Hematopoietic multipotent progenitor cell treated with erythropoietin and hydrocortisone succinate and interleukin-3 and kit ligand, for 4 days (in vitro differentiated cells): ENCODE measurements around the gene CCDC149.

ENCODE experiments used
- DNase-seq: peaks from one replicate; pipeline ENCODE4 v3.0.0-alpha.2; 2015

The CCDC149 gene

DNA sequence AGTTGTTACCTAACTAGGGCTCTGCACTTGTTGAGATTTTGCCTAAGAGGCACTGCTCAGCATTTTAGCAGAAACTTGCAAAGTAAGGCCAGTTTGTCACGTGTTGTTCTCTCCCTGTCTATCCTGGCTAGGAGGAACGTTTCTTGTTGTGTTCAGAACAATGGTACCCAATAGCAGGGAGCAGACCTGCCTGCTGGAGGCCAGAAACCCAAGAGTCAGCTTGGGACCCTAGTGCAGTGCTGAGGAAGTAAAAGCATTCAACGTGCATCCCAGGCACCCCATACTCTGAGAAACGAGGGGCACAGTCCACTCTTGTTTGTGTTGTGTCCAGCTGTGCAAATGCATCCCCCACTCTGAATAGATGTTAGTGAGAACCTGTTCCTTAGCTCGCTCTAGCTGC is 75.1 kb downstream of the CCDC149 start:
- DNase-seq, result no peak

- DNase-seq, result no peak
These were observed 75.5 kb downstream of the CCDC149 start for GRCh38 chr4:24837336-24837735.

- DNase-seq, result no peak
These were observed 76.1 kb downstream of the CCDC149 start for GRCh38 chr4:24836661-24837242.

DNA sequence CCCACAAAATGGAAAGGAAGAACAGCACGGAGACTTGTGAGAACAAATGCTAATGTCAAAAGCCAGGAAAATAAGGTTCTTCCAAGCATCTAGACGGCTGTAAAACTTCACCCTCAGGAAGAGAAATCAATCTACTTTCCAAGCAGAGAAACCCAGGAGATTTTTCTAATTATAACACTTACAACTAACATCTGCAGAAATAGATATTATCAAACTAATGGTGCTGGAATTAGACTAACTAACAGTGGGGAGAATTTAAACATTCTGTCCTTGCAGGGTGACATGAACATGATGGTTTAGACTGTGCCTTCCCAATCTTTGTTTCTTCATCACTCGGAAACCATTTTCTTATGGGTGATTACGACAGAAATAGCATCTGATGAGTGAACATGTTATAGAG is 77.1 kb downstream of the CCDC149 start:
- DNase-seq, result no peak

DNA sequence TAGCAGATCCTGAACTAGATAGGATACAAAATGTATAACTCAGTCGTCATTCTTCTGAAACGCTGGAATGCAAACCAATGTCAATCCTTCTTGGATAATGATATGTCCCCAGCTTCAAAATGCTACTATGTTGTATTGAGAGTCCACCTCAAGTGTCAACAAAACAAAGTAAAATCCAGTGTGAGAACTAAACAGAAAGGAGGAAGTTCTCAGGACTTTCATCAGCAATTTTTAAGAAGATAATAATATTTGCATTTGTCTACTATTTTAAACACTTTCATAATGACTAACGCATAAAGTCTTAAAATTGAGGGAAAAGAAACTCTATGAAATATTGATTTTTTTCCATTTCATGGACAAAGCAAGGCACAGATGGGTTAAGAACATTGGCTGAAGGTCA is 81.2 kb downstream of the CCDC149 start:
- no peak for DNase-seq

GRCh38 chr4:24824720-24825119 is 88.1 kb downstream of the CCDC149 start:
- DNase-seq, result no peak

- DNase-seq, result peak; percentile 19
These were observed 92.3 kb downstream of the CCDC149 start for GRCh38 chr4:24820541-24820940.

DNA sequence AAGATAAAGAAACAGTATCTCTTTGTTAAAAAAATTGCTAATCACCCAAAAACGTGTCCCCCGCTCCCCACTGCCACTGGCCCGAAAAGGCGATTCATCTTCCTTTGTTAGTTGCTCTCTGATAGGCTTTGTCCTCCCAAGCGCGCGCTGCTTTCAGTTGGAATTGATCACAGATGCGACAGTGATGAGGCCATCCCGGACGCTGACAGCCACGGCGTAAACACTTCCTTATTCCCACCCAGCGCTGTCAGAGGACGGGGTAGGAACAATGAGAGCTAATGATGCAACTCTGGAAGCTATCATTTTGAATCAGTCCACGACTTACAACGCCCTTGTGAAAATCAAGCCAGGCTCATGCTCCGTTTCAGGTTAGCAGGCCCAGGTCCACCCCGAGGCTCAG is 96.0 kb downstream of the CCDC149 start:
- DNase-seq, result no peak

DNA sequence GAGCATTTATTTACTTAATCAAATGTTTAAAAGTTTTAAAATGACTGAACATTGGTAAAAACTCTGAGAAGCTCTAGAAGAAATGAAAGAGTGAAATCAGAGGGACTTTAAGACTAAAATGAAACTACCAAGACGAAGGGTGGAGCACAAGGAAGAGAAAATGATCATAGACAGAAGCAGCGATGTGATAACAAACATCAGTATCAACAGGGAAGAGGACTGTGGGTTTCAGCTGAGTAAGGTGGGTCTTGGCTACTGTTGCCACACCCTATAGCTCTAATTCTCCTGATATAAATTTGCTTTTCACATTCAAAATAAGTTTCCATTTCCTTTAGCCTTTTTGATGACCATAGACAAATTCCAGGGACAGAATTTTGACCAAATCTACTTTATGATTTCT is 99.1 kb downstream of the CCDC149 start:
- peak; percentile 5 for DNase-seq

- DNase-seq, result no peak
These were observed 101.8 kb downstream of the CCDC149 start for GRCh38 chr4:24810871-24811631.

DNA sequence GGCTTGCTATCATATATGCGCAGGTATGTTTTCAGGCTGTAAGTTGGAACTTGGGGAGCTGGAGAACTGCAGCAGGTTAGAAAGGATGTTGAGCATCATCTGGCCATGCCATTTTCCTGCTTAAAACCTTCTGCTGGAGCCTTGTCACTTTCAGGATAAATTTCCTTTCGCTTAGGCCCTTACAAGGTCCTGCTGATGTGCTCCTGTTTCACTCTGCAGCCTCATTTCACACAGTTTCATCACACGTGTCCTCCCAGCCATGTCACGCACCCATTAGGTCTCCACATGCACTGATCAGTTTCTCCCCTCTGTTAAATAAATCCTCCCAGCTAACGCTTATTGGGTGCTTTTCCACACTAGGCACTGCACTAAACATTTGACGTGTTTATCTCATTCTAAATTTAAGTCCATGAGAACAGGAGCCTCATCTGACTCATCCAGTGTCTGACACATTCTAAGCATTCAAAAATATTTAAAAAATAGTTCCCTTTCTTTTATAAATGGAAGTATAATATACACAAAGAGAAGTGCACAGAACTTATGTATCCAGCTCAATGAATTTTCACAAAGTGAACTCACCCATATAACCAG is 102.9 kb downstream of the CCDC149 start:
- DNase-seq, result no peak

- DNase-seq, result peak; percentile 17
These were observed 103.5 kb downstream of the CCDC149 start for GRCh38 chr4:24809376-24809775.

GRCh38 chr4:24808955-24809354 is 103.9 kb downstream of the CCDC149 start:
- DNase-seq, result no peak

DNA sequence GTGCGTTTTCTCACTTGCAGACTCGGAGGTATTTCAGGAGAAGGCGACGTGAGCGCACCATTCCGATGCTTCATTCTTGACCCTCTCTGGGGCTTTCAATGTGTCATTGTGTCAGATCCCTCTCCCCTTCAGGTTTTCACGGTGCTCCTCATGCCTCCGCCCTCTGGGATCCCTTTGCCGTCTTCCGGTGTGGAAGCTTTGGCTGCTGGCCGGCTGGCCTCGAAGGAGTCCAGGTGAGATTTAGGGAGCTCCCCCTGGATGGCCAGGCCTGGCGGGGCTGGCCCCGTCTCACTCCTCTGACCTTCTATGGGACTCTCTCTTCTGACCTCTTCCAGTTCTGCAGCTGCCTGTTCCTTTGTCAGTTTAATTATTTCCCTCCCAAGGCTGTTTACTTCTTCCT is 104.6 kb downstream of the CCDC149 start:
- DNase-seq, result no peak

DNA sequence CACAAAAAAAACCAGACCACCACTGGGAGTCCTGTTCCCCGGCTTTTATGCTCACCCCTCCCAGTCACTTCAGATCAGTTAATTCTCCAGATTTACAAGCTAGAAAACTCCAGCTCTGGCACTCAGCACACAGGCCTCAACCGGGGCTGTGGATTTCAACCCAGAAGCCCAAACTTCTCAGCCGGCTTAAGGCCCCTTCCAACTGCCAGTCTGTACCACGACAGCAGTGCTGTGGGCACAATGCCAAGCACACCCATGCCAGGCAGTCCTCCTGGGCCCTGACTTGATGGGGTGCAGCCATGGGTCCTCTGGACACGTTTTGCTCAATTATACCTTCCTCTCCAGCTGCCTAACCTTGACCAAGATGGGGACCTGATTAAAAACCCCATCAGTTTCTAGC is 105.2 kb downstream of the CCDC149 start:
- no peak for DNase-seq

DNA sequence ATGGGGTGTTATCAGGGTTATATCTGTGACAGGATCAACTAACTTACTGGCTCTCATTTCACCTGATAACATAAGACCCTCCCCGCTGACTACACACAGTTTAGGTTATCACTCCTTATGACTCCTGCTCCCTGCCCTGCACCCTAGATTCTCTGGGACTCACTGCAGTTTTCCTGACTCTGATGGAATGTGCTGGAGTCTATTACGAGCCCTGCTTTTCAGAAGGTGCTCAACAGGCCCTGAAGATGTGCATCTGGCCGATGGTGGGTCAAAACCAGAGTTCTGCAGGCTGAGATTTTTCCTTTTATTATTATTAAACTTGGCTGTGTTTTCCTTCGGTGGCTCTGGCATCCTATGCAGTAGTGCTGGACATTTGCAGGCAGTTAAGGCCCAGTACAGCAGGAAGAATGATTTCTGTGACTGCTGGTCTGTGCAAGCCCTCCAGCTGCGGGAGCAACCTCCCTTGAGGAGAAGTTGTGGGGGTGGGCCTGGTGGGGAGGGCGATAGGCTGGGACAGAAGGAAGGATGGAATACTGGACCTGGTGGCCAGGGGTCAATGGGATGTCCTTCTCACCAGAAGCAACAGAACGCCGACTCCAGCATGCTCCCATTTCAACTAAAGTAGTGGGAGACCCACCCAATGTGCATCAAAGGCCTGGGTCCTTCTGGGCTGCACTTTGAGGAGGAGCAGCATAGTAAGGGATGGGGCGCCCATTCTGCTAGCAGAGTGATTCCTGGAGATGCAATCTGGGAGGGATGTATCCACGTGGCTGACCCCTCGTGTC is 106.4 kb downstream of the CCDC149 start:
- DNase-seq, result no peak

- peak; percentile 53 for DNase-seq
These were observed 107.3 kb downstream of the CCDC149 start for GRCh38 chr4:24805566-24805965.

DNA sequence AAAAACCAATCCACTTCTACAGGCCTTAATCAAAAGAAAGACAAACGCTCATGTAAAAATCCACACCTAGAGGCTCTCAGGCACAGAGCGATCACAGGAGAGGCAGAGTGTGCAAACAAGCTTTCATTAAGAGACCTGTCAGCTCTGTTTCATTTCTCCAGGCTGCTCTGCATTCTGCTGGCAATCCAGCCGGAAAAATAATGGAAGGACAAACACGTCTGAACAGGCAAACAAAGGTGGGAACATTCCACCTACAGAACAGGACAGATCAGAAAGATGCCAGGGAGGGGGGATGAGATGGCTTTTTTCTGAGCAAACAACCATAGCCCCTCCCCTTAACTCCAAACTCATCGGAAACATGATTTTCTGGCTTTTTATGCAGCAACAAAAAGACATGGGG is 107.8 kb downstream of the CCDC149 start:
- DNase-seq, result no peak

GRCh38 chr4:24802648-24803047 is 110.2 kb downstream of the CCDC149 start:
- no peak for DNase-seq

DNA sequence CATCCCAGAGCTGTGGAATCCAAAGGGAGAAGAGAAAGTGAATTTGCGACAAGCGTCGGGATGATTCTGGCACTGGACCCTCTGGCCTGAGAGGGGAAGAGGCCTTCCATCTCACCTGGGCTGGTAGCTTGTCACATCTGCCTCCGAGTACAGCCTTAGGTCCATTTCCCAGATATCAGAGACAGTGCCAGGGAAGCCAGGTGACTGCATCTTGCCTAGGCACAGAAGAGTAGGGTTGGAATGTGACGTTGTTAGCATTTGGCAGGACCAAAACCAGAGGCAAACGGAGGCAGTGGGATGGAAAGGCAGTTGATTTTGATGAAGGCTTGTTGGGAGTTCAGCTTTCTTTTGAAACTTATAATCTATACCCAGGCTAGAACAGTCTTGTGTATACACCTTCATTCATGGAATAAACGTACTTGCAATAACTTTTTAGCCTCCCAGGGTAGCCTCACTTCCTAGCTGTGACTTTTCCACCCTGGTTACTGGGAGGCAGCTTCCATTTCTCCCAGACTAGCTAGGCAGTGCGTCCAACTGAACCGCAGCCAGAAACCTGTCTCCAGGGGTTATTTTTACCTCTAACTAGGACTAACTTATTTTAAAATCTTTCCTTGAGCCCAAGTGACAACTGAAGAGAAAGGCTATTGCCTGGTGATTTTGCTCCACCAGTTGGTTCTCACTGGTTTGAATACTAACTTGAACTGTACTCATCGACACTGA is 111.5 kb downstream of the CCDC149 start:
- DNase-seq, result no peak

- DNase-seq, result peak; percentile 13
These were observed 112.4 kb downstream of the CCDC149 start for GRCh38 chr4:24800325-24800895.

DNA sequence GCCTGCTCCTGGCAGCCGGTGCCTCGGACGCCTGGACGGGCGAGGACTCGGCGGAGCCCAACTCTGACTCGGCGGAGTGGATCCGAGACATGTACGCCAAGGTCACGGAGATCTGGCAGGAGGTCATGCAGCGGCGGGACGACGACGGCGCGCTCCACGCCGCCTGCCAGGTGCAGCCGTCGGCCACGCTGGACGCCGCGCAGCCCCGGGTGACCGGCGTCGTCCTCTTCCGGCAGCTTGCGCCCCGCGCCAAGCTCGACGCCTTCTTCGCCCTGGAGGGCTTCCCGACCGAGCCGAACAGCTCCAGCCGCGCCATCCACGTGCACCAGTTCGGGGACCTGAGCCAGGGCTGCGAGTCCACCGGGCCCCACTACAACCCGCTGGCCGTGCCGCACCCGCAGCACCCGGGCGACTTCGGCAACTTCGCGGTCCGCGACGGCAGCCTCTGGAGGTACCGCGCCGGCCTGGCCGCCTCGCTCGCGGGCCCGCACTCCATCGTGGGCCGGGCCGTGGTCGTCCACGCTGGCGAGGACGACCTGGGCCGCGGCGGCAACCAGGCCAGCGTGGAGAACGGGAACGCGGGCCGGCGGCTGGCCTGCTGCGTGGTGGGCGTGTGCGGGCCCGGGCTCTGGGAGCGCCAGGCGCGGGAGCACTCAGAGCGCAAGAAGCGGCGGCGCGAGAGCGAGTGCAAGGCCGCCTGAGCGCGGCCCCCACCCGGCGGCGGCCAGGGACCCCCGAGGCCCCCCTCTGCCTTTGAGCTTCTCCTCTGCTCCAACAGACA is 113.1 kb downstream of the CCDC149 start:
- DNase-seq, result no peak
